Neural progenitor cell (in vitro differentiated cells): ENCODE measurements around the gene MT2A. TPM values are rescaled to one million over a fixed set of nuclear protein-coding genes. Genes with fewer than 3 reads are reported as not detected.
A peak's percentile ranks its signal among the peaks of the same experiment; 100 is the strongest.

Source experiments
- DNase-seq: peaks from one replicate; pipeline ENCODE4 v3.0.0-alpha.2; 2016; ENCODE audit warnings: low spot score
- H2AFZ ChIP-seq: fragments of 200-600 bp; sonication (generic); replicated peaks from 2 replicates; pipeline ENCODE4 v1.6.1; 2016; ENCODE audit warnings: antibody characterized with exemption
- H3F3A ChIP-seq: fragments of 200-600 bp; sonication (generic); 2 replicates; pipeline ENCODE4 v1.6.1; 2016; ENCODE audit warnings: antibody characterized with exemption, low read depth
- H3K27ac ChIP-seq: fragments of 200-600 bp; sonication (generic); 2 replicates; pipeline ENCODE4 v1.5.1; 2016; ENCODE audit warnings: mild to moderate bottlenecking
- H3K27me3 ChIP-seq: fragments of 200-600 bp; sonication (generic); 2 replicates; pipeline ENCODE4 v1.6.1; 2016; ENCODE audit warnings: mild to moderate bottlenecking, moderate library complexity
- H3K36me3 ChIP-seq: fragments of 200-600 bp; sonication (generic); 2 replicates; pipeline ENCODE4 v1.5.1; 2016
- H3K4me1 ChIP-seq: fragments of 200-600 bp; sonication (generic); 2 replicates; pipeline ENCODE4 v1.6.1; 2016; ENCODE audit warnings: mixed run types
- H3K4me2 ChIP-seq: fragments of 200-600 bp; sonication (generic); 2 replicates; pipeline ENCODE4 v1.6.1; 2016
- H3K4me3 ChIP-seq: fragments of 200-600 bp; sonication (generic); 2 replicates; pipeline ENCODE4 v1.5.1; 2016
- H3K79me2 ChIP-seq: fragments of 200-600 bp; sonication (generic); 2 replicates; pipeline ENCODE4 v1.6.1; 2016; ENCODE audit warnings: low read depth
- H3K9ac ChIP-seq: fragments of 200-600 bp; sonication (generic); 2 replicates; pipeline ENCODE4 v1.6.1; 2016
- H3K9me3 ChIP-seq: fragments of 200-600 bp; sonication (generic); 2 replicates; pipeline ENCODE4 v1.5.1; 2016; ENCODE audit warnings: low read depth
- H4K20me1 ChIP-seq: fragments of 200-600 bp; sonication (generic); 2 replicates; pipeline ENCODE4 v1.6.1; 2016; ENCODE audit warnings: low read depth
- H3K27ac Mint-ChIP-seq: 3 replicates; pipeline ENCODE4 v1.8.0; 2021; ENCODE audit warnings: mixed read lengths
- H3K27me3 Mint-ChIP-seq: 2 replicates; pipeline ENCODE4 v1.8.0; 2022; ENCODE audit warnings: low read depth, mild to moderate bottlenecking, inconsistent platforms, moderate library complexity, mixed read lengths; ENCODE audit not compliant: insufficient read depth
- H3K36me3 Mint-ChIP-seq: 3 replicates; pipeline ENCODE4 v1.8.0; 2021; ENCODE audit warnings: mixed read lengths
- H3K4me1 Mint-ChIP-seq: 3 replicates; pipeline ENCODE4 v1.8.0; 2021; ENCODE audit warnings: mixed read lengths
- H3K4me3 Mint-ChIP-seq: 3 replicates; pipeline ENCODE4 v1.8.0; 2021; ENCODE audit warnings: mild to moderate bottlenecking, moderate library complexity, mixed read lengths
- H3K9me3 Mint-ChIP-seq: 3 replicates; pipeline ENCODE4 v1.8.0; 2020; ENCODE audit warnings: mixed read lengths
- CTCF ChIP-seq: fragments of 200-600 bp; sonication (generic); IDR thresholded peaks from 2 replicates; pipeline ENCODE4 v1.5.1; 2017; ENCODE audit warnings: antibody characterized with exemption, mild to moderate bottlenecking
- EZH2 ChIP-seq: fragments of 200-600 bp; sonication (generic); IDR thresholded peaks from 2 replicates; pipeline ENCODE4 v1.6.1; 2017; ENCODE audit warnings: antibody characterized with exemption, mild to moderate bottlenecking, moderate library complexity
- EZH2phosphoT487 ChIP-seq: fragments of 200-600 bp; sonication (generic); IDR thresholded peaks from 2 replicates; pipeline ENCODE4 v1.6.1; 2017; ENCODE audit warnings: antibody characterized with exemption
- total RNA-seq: library from RNA; depleted of rRNA; stranded (reverse); fragments of >200 nt; gene quantifications from 2 replicates; pipeline ENCODE4 v1.2.3, GENCODE V29; 2015; ENCODE audit warnings: low replicate concordance

Gene MT2A
- total RNA-seq, 1 donor from 2014 or later, result not detected

DNA sequence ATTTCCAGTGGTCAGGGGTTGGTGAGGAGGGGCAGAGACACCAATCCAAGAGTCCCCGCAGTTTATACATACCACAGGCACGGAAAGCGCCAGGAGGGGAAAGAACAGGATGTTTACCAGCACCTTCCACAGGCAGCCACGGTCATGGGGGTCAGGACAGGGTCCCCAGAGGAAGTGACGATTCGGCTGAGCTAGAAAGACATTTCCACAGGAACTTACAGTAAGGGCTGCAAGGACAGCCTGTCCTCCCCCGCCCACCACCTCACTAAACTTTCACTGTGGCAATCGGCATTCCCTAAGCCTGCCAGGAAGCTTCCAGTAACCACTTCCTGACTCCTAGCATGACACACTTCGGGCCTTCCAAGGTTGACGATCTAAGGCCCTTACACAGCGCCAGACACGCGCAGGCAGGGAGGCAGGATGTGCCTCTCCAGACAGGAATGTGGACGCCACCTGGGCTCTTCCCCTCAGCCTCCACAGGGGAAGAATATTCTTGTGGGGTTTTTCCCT lies 1.2 kb upstream of the MT2A start:
- Mint-ChIP-seq H3K4me1 (peaks cover 35% of the 10 kb centered on the region), H3K9me3 (no peaks in the 10 kb centered on the region), H3K4me3 (peak overlapping the region; percentile 31), H3K36me3 (no peaks in the 10 kb centered on the region), H3K27me3 (peaks cover 15% of the 10 kb centered on the region), H3K27ac (no peak overlapping the region)
- TF ChIP-seq CTCF, result no peak
- no peak for TF ChIP-seq EZH2
- TF ChIP-seq EZH2phosphoT487, result no peak
- Histone ChIP-seq H3K4me3 (no peak overlapping the region), H3K27me3 (peaks cover 99% of the 10 kb centered on the region), H3K4me1 (peaks cover 18% of the 10 kb centered on the region), H3K79me2 (no peaks in the 10 kb centered on the region), H3F3A (peaks cover 24% of the 10 kb centered on the region), H3K27ac (no peak overlapping the region), H3K4me2 (no peak overlapping the region), H4K20me1 (peaks cover 19% of the 10 kb centered on the region), H2AFZ (no peak overlapping the region), H3K36me3 (no peaks in the 10 kb centered on the region), H3K9ac (no peak overlapping the region), H3K9me3 (no peaks in the 10 kb centered on the region)
- DNase-seq, result no peak

DNA sequence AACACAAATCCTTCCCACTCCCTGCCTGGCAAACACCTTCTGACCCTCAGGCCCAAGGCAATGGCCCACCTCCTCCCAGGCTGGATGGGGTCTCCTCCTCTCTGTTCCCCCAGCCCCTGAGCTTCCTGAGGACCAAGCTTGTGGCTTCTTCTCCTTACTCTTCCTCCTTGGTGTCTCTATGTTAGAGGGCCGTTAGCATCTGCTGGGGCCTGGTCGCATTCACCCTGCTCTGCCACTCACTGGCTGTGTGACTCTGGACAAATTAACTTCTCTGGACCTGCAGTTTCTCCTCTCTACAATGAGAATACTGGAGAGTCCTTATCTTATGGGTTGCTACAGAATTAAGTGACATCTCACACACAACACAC lies 725 bp upstream of the MT2A start:
- no peaks in the 10 kb centered on the region for H3K9me3 ChIP-seq
- no peaks in the 10 kb centered on the region for H3K79me2 ChIP-seq
- no peak overlapping the region for H3K27ac ChIP-seq
- Mint-ChIP-seq H3K4me3 (peak overlapping the region; percentile 10), H3K36me3 (no peaks in the 10 kb centered on the region), H3K27me3 (peaks cover 15% of the 10 kb centered on the region), H3K27ac (no peak overlapping the region), H3K9me3 (no peaks in the 10 kb centered on the region), H3K4me1 (peaks cover 35% of the 10 kb centered on the region)
- H4K20me1 ChIP-seq, result peaks cover 19% of the 10 kb centered on the region
- no peak for DNase-seq
- H3K27me3 ChIP-seq, result peaks cover 99% of the 10 kb centered on the region
- no peak overlapping the region for H3K4me2 ChIP-seq
- peaks cover 18% of the 10 kb centered on the region for H3K4me1 ChIP-seq
- H3K9ac ChIP-seq, result no peak overlapping the region
- TF ChIP-seq CTCF (no peak), EZH2phosphoT487 (no peak), EZH2 (no peak)
- no peaks in the 10 kb centered on the region for H3K36me3 ChIP-seq
- H2AFZ ChIP-seq, result no peak overlapping the region
- peaks cover 24% of the 10 kb centered on the region for H3F3A ChIP-seq
- H3K4me3 ChIP-seq, result no peak overlapping the region

- TF ChIP-seq EZH2phosphoT487, result peak; percentile 55
- TF ChIP-seq CTCF, result no peak
- peak; percentile 80 for TF ChIP-seq EZH2
- Histone ChIP-seq H4K20me1 (peaks cover 16% of the 10 kb centered on the region), H3K4me3 (peak overlapping the region; percentile 50), H3K79me2 (no peaks in the 10 kb centered on the region), H3K36me3 (no peaks in the 10 kb centered on the region), H3F3A (peaks cover 24% of the 10 kb centered on the region), H3K9me3 (no peaks in the 10 kb centered on the region), H3K4me1 (peaks cover 18% of the 10 kb centered on the region), H3K9ac (no peak overlapping the region), H2AFZ (peak overlapping the region; percentile 72), H3K27me3 (peaks cover 100% of the 10 kb centered on the region), H3K4me2 (peak overlapping the region; percentile 91), H3K27ac (no peak overlapping the region)
- Mint-ChIP-seq H3K27me3 (peaks cover 13% of the 10 kb centered on the region), H3K4me1 (peaks cover 35% of the 10 kb centered on the region), H3K27ac (no peak overlapping the region), H3K9me3 (no peaks in the 10 kb centered on the region), H3K4me3 (peak overlapping the region; percentile 89), H3K36me3 (no peaks in the 10 kb centered on the region)
- peak; percentile 45 for DNase-seq
Measured at GRCh38 chr16:56608876-56609462, 585 bp downstream of the MT2A start.
